NB4 (cell line): ENCODE measurements around the gene AKAP6.

ENCODE experiments used
- CTCF ChIP-seq: IDR thresholded peaks from one replicate; pipeline ENCODE4 v1.5.1; 2012; ENCODE audit warnings: low read depth, low read length
- MAX ChIP-seq: IDR thresholded peaks from 2 replicates; pipeline ENCODE4 v1.6.1; 2011; ENCODE audit warnings: low read depth, low read length
- MYC ChIP-seq: IDR thresholded peaks from 2 replicates; pipeline ENCODE4 v1.6.1; 2011; ENCODE audit warnings: low read depth, low read length
- POLR2A ChIP-seq: IDR thresholded peaks from 2 replicates; pipeline ENCODE4 v1.6.1; 2011; ENCODE audit warnings: mild to moderate bottlenecking; ENCODE audit not compliant: insufficient read length; ENCODE audit errors: extremely low read depth

- no peak for TF ChIP-seq POLR2A
- no peak for TF ChIP-seq CTCF
- no peak for TF ChIP-seq MYC
- TF ChIP-seq MAX, result no peak
These were observed 216.0 kb downstream of the AKAP6 start for GRCh38 chr14:32545095-32545494.
